Mesodermal cell (in vitro differentiated cells): Measurements from ENCODE around the gene BCR.
"Not testable (repeated sequence)": the region's sequence is repeated elsewhere in the genome, so short reads cannot be mapped to it uniquely, and the experiment has no call there.

Source experiments
- H3K27ac ChIP-seq: 2 replicates; pipeline ENCODE4 v1.7.0; 2013; ENCODE audit warnings: mild to moderate bottlenecking, low read depth, low read length, moderate library complexity; ENCODE audit not compliant: severe bottlenecking
- H3K36me3 ChIP-seq: 2 replicates; pipeline ENCODE4 v1.7.1; 2013; ENCODE audit warnings: mild to moderate bottlenecking, low read length, moderate library complexity; ENCODE audit not compliant: control insufficient read depth, insufficient read depth
- H3K4me1 ChIP-seq: one replicate; pipeline ENCODE4 v1.7.1; 2013; ENCODE audit warnings: mild to moderate bottlenecking, low read length; ENCODE audit not compliant: insufficient read depth, control insufficient read depth, poor library complexity, severe bottlenecking
- H3K4me3 ChIP-seq: 2 replicates; pipeline ENCODE4 v1.7.0; 2013; ENCODE audit warnings: low read length, control low read depth, mild to moderate bottlenecking; ENCODE audit not compliant: insufficient read depth, poor library complexity, severe bottlenecking; ENCODE audit errors: extremely low read depth
- H3K9me3 ChIP-seq: 2 replicates; pipeline ENCODE4 v1.7.1; 2013; ENCODE audit warnings: mild to moderate bottlenecking, low read length, moderate library complexity; ENCODE audit not compliant: control insufficient read depth
- WGBS, 2 experiments: methylation state at CpG; one replicate each; pipeline ENCODE4 v1.1.5; 2013; ENCODE audit warnings: missing lambda C conversion rate in 2 of 2; ENCODE audit not compliant: insufficient coverage in 2 of 2; 5-methylcytosine and 5-hydroxymethylcytosine counted together

Gene BCR

DNA sequence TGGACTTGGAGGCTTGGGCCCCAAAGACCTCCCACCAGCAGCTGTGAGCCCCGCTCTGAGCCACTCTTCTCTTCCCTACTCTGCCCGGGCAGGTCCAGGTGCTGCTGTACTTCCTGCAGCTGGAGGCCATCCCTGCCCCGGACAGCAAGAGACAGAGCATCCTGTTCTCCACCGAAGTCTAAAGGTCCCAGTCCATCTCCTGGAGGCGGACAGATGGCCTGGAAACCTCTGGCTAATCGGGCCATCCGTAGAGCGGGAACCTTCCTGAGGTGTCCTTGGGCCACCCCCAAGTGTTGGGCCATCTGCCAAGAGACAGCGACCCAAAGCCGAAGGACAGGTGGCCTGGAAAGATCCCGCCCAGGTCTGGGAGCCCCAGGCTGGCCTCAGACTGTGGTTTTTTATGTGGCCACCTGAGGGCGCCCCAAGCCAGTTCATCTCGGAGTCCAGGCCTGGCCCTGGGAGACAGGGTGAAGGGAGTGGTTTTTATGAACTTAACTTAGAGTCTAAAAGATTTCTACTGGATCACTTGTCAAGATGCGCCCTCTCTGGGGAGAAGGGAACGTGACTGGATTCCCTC is 135.1 kb downstream of the BCR start:
- no peak overlapping the region for H3K27ac ChIP-seq
- H3K36me3 ChIP-seq: peaks cover 8% of the 10 kb centered on the region
- 53 to 70% methylated on average over 10 to 11 of the region's 15 CpGs for WGBS, 2 experiments
- H3K4me1 ChIP-seq: no peaks in the 10 kb centered on the region
- H3K4me3 ChIP-seq: no peak overlapping the region
- H3K9me3 ChIP-seq: no peaks in the 10 kb centered on the region

DNA sequence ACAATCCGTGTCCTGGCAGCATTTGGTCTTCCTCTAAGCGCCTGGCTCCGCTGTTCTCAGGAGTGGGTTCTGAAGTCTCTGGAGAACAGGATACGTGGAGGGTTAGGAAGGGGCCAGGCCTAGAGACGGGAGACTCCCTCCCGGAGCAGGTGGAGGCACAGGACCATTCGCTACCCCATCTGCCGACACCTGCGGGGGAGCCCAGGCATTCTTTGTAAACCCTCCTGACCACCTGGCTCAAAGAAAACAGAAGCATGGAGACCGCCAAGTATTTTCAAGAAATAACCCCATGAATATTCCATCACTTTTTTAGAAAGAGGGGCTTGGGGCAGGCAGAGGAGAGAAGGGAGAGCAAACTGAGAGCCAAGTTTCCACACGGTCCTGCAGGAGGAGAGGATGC is 136.3 kb downstream of the BCR start:
- H3K4me1 ChIP-seq, H3K9me3 ChIP-seq, H3K36me3 ChIP-seq, H3K4me3 ChIP-seq, H3K27ac ChIP-seq: not testable (repeated sequence)
- WGBS, 2 experiments: no CpG with 5 or more reads among the region's 11 CpGs

- not testable (repeated sequence) for H3K4me1 ChIP-seq, H3K4me3 ChIP-seq, H3K27ac ChIP-seq, H3K36me3 ChIP-seq, H3K9me3 ChIP-seq
- WGBS, 2 experiments: no CpG with 5 or more reads among the region's 9 CpGs
Measured at GRCh38 chr22:23318316-23318715, 138.0 kb downstream of the BCR start.

DNA sequence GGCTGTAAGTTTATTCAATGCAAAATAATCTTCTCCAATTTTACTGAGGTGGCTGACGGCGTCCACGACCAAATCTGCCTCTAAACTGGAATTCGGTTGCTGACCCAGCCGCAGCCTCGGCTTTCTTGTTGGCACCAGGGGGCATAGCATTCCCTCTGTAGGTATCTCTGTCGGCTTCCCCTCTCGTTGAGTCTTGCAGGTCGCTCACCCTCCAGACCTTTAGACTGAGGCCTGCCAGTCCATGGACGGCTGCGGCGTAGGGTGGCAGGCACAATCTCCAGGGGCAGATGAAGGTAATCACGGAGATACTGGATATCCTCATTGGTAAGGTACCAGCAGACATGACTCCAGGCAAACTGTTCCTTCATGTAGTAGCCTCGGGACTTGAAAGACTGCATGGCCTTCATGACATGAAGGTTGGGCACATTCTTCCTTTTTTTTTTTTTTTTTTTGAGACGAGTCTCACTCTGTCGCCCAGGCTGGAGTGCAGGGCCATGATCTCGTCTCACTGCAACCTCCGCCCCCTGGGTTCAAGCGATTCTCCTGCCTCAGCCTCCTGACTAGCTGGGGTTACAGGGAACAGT is 142.3 kb downstream of the BCR start:
- H3K9me3 ChIP-seq, H3K4me1 ChIP-seq, H3K4me3 ChIP-seq, H3K27ac ChIP-seq, H3K36me3 ChIP-seq: not testable (repeated sequence)
- WGBS, 2 experiments: 75 to 76% methylated on average over 14 of the region's 19 CpGs

DNA sequence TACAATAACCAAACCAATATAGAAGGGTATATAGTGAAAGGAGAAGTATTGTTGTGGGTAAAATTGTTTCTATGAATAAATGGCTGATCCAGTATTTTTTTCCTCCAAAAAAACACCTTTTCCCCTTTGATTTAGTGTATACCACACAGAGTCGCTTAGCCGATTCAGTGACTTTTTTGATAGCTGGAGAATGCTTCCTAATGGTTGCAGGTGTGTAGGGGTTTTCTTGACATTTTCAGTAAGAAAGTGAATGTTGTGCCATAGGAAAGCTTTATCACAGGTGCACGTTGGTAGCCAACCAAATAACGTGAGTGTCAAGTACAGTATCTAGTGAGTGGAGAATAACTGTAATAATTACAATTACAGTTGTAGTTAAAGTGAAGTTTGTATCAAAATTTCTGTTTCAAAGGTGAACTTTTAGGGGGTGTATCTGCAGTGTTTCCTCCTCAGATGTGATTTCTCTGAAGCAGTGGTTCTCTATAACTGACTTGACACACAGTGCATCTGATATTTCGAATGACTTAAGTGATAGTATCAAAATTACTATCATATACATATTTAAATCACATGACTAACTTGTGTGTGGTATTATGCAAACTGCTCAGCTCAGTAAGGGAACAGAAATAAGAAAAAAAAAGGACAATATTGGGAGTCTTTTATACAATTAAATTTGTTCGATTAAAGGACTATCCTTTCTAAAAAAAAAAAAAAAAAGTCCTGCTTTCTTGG is 143.8 kb downstream of the BCR start:
- not testable (repeated sequence) for H3K4me1 ChIP-seq, H3K9me3 ChIP-seq, H3K4me3 ChIP-seq, H3K27ac ChIP-seq, H3K36me3 ChIP-seq
- no CpG with 5 or more reads among the region's 6 CpGs for WGBS, 2 experiments

DNA sequence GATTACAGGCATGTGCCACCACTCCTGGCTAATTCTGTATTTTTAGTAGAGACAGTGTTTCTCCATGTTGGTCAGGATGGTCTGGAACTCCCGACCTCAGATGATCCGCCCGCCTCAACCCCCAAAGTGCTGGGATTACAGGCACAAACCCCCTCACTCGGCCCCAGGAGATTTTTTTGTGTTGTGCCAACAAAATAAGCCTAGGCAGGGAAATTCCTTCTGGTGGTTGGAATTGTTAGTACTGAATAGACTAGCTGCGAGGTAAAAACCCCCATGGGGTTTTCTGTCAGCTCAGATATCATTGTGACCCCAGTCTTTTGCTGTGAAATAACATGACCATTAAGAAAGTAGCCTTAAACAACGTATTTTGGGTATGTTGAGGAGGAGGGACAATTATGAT is 144.9 kb downstream of the BCR start:
- no peaks in the 10 kb centered on the region for H3K36me3 ChIP-seq
- no peaks in the 10 kb centered on the region for H3K9me3 ChIP-seq
- WGBS, 2 experiments: 27 to 50% methylated on average over 2 to 3 of the region's 6 CpGs
- H3K4me3 ChIP-seq: no peak overlapping the region
- H3K4me1 ChIP-seq: no peaks in the 10 kb centered on the region
- no peak overlapping the region for H3K27ac ChIP-seq

DNA sequence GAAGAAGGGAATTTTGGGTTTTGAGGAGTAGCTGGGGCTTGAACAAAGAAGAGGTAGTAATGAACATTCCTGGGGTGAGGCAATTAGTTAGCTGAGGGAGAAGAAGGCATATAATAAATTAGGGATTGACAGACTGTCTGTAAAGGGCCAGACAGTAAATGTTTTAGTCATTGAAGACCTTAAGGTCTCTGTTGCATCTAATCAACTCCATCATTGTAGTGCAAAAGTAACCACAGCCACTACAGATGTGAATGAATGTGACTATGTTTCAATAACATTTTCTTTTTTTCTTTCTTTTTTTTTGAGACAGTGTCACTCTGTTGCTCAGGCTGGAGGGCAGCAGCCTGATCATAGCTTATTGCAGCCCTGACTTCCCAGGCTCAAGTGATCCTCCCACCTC is 153.5 kb downstream of the BCR start:
- not testable (repeated sequence) for H3K36me3 ChIP-seq, H3K9me3 ChIP-seq, H3K27ac ChIP-seq, H3K4me3 ChIP-seq, H3K4me1 ChIP-seq

DNA sequence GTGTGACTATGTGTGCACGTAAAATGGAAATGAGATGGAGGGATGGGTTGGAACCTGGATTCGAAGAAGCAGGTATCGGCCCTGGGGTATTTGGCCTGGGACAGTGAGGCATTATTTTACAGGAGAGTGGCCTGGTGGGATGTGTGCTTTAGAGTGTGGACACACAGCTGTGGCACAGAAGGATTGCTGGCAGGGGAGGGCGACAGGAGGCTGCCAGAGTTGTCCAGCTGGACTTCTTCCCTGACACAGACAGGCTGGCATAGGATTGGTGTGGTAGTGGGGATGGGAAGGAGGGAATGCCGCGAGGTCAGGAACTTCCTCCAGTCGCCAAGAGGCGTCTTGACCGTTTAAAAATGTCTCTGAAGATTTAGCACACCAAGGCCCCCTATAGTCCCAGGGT is 157.4 kb downstream of the BCR start:
- not testable (repeated sequence) for H3K36me3 ChIP-seq, H3K4me1 ChIP-seq, H3K4me3 ChIP-seq, H3K9me3 ChIP-seq, H3K27ac ChIP-seq
- WGBS, 2 experiments: 75 to 100% methylated on average over 1 to 2 of the region's 9 CpGs

GRCh38 chr22:23341942-23342695 is 161.8 kb downstream of the BCR start:
- H3K27ac ChIP-seq, H3K9me3 ChIP-seq, H3K36me3 ChIP-seq, H3K4me1 ChIP-seq, H3K4me3 ChIP-seq: not testable (repeated sequence)
- 78 to 94% methylated on average over 2 to 5 of the region's 10 CpGs for WGBS, 2 experiments

GRCh38 chr22:23351321-23351720 is 171.0 kb downstream of the BCR start:
- no CpG with 5 or more reads among the region's 1 CpG for WGBS, 2 experiments
- Histone ChIP-seq H3K4me1 (no peaks in the 10 kb centered on the region), H3K4me3 (no peak overlapping the region), H3K36me3 (no peaks in the 10 kb centered on the region), H3K9me3 (no peaks in the 10 kb centered on the region), H3K27ac (no peak overlapping the region)

- no peaks in the 10 kb centered on the region for H3K9me3 ChIP-seq
- 92% methylated on average over 1 of the region's 1 CpG; no CpG with 5 or more reads in 1 of the 2 experiments for WGBS, 2 experiments
- no peaks in the 10 kb centered on the region for H3K4me1 ChIP-seq
- no peaks in the 10 kb centered on the region for H3K36me3 ChIP-seq
- no peak overlapping the region for H3K27ac ChIP-seq
- no peak overlapping the region for H3K4me3 ChIP-seq
Measured at GRCh38 chr22:23353004-23353403, 172.7 kb downstream of the BCR start.
